Mammary epithelial cell (primary cell): Measurements from ENCODE around the gene CARMIL3.

ENCODE experiments used
- CTCF ChIP-seq, 2 donors: IDR thresholded peaks in 1 of 2; conservative IDR thresholded peaks in 1 of 2; 2 replicates each; pipeline ENCODE4 v1.5.1; 2011 to 2012; ENCODE audit warnings: inconsistent platforms in 2 of 2, low read length in 2 of 2, mild to moderate bottlenecking in 2 of 2, control low read depth in 1 of 2, low read depth in 1 of 2; ENCODE audit not compliant: insufficient read depth in 1 of 2; ENCODE audit errors: extremely low read depth in 1 of 2
- EZH2 ChIP-seq: IDR thresholded peaks from 2 replicates; pipeline ENCODE4 v1.6.1; 2012; ENCODE audit warnings: low read length, inconsistent platforms, borderline replicate concordance

GRCh38 chr14:24080888-24081738 is 29.3 kb downstream of the CARMIL3 start:
- TF ChIP-seq CTCF (conservative IDR thresholded peaks at IDR 0.05 in 1 of 2, IDR thresholded peaks at IDR 0.05 in 1 of 2; ENCODE audit: extremely low read depth in 1 of 2, insufficient read depth in 1 of 2, low read depth in 1 of 2, low read length in 2 of 2) (no peak), EZH2 (no peak)
